ENCODE measurements around the gene NT5C.

DNA sequence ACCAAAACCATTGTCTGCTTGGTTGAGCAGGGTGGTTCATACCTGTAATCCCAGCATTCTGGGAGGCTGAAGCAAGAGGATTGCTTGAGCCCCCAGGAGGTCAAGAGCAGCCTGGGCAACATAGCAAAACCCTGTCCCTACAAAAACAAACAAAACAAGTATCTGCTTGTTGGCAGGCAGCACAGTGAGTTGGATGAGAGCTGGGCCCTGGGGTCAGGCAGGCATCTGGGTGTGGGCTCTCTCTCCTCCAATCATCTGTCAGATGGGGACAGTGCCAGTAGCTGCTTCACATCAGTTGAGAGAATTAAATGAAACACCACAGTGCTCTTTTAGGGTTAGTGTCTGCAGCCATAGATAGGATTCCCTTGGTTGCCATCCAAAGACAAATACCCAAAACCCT is 16.0 kb downstream of the NT5C start:
- TF ChIP-seq, protein P1, sequence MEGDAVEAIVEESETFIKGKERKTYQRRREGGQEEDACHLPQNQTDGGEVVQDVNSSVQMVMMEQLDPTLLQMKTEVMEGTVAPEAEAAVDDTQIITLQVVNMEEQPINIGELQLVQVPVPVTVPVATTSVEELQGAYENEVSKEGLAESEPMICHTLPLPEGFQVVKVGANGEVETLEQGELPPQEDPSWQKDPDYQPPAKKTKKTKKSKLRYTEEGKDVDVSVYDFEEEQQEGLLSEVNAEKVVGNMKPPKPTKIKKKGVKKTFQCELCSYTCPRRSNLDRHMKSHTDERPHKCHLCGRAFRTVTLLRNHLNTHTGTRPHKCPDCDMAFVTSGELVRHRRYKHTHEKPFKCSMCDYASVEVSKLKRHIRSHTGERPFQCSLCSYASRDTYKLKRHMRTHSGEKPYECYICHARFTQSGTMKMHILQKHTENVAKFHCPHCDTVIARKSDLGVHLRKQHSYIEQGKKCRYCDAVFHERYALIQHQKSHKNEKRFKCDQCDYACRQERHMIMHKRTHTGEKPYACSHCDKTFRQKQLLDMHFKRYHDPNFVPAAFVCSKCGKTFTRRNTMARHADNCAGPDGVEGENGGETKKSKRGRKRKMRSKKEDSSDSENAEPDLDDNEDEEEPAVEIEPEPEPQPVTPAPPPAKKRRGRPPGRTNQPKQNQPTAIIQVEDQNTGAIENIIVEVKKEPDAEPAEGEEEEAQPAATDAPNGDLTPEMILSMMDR (IDR thresholded peaks at IDR 0.05) = no peak
- TF ChIP-seq POLR2A (IDR thresholded peaks at IDR 0.05) = no peak

All from uterus (tissue), 2 donors.